Measurements from ENCODE around the gene TMEM74B.

TMEM74B gene

DNA sequence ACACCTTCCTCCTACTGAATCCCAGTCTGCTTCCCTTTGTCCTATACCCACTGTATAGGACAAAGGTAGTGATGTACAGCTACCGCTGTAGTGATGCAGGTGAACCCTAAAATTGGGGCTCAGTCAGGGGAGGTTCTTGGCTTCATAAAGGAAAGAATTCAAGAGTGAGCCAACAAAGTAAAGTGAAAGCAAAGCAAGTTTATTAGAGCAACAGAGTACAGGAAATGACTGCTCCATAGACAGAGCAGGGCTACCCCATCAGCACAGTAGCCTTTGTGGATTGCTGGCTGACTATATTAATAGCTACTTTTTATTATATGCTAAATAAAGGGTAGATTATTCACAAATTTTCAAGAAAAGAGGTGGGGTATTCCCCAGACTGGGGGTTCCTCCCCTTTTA, 15.2 kb upstream of the TMEM74B start:
- H3K27ac ChIP-seq, result no peak overlapping the region
- TF ChIP-seq ZFX (IDR thresholded peaks at IDR 0.05), result no peak
- TF ChIP-seq, protein P1, sequence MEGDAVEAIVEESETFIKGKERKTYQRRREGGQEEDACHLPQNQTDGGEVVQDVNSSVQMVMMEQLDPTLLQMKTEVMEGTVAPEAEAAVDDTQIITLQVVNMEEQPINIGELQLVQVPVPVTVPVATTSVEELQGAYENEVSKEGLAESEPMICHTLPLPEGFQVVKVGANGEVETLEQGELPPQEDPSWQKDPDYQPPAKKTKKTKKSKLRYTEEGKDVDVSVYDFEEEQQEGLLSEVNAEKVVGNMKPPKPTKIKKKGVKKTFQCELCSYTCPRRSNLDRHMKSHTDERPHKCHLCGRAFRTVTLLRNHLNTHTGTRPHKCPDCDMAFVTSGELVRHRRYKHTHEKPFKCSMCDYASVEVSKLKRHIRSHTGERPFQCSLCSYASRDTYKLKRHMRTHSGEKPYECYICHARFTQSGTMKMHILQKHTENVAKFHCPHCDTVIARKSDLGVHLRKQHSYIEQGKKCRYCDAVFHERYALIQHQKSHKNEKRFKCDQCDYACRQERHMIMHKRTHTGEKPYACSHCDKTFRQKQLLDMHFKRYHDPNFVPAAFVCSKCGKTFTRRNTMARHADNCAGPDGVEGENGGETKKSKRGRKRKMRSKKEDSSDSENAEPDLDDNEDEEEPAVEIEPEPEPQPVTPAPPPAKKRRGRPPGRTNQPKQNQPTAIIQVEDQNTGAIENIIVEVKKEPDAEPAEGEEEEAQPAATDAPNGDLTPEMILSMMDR (conservative IDR thresholded peaks at IDR 0.05), result no peak

DNA sequence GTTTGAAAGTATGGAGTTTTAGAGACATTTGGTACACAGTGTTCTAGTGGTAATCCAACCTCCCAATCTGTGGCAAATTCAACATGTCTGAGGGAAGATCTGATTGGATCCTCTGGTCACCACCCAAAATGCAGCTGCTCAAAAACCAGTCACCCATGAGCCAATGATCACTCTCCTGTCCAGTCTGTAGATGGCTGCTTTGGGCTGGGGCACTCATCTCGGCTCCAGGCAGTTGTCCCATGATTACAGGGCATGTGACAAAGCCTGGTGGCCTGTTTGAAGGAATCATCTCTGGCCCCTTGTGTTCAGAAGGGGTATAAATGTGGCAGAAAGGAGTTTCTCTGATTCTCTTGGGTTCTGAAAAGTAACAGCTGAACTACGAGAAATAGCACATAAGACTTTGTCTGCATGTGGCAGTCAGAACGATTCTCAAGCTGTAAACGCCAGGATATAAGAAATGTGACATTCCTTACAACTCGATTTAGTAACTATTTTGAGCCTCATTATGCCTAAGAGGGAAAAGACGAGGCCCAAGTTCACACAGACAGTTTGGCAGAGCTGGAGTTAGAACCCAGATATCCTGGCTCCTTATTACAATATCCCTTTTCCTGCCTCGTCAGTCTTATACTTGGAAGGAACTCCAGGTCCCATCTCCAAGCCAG, 14.6 kb upstream of the TMEM74B start:
- TF ChIP-seq ZFX (IDR thresholded peaks at IDR 0.05), result no peak
- TF ChIP-seq, protein P1 (conservative IDR thresholded peaks at IDR 0.05), result no peak
- no peak overlapping the region for H3K27ac ChIP-seq

DNA sequence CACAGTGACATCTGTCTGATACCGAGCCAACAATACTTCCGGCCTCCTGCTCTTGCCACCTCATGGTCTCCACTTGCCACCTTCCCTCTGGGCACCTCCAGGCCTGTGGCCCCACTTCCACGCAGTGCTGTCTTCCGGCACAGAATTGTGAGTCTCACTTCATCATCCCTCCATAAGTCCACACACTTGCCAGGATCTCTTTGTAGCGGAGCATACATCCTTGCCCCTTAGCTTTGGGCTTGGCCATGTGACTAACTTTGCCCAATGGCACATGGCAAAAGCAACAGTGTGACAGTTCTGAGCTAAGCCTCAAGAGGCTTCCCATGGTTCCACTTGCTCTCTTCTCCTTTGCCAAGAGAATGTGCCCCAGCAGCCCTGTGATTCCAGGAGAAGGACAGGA, 14.0 kb upstream of the TMEM74B start:
- TF ChIP-seq ZFX (IDR thresholded peaks at IDR 0.05), result no peak
- TF ChIP-seq, protein P1 (conservative IDR thresholded peaks at IDR 0.05), result no peak
- H3K27ac ChIP-seq, result no peak overlapping the region

DNA sequence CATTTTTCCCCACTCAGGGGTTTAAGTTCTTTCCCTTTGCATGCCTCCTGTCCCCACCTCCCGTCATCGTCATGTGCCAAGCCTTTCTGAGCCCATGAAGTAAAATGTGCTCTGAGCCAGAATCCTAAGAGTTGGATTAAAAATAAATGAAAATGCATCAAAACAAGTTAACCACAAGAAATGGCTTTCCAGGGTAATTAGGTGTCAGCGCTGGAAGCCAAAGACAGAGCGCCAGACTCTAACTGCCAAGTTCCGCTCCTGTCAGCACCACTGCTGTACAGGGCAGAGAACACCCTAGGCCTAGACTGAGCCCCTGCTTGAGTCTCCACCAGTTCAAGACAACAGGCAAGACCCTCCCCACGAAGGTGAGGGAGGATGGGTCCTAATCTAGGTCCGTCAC, 13.0 kb upstream of the TMEM74B start:
- no peak overlapping the region for H3K27ac ChIP-seq
- TF ChIP-seq ZFX (IDR thresholded peaks at IDR 0.05), result no peak
- TF ChIP-seq, protein P1 (conservative IDR thresholded peaks at IDR 0.05), result no peak

DNA sequence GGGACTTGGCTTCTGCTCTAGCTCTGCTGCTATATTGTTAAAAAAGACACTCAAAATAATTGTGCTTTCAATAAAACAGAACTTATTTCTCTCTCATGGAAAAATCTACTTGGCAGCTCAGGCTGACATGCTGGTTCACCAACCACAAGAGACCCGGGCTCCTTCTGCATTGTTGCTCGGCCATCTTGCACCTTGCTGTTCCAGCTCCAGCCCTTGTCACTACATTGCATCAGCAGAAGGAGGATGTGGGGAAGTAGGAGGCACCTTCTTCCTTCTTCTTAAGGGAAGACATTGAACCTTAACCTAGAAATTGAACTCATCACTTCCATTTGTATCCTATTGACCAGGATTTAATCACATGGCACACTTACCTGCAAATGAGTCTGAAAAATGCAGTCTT, 11.9 kb upstream of the TMEM74B start:
- no peak overlapping the region for H3K27ac ChIP-seq
- TF ChIP-seq ZFX (IDR thresholded peaks at IDR 0.05), result no peak
- TF ChIP-seq, protein P1 (conservative IDR thresholded peaks at IDR 0.05), result no peak

DNA sequence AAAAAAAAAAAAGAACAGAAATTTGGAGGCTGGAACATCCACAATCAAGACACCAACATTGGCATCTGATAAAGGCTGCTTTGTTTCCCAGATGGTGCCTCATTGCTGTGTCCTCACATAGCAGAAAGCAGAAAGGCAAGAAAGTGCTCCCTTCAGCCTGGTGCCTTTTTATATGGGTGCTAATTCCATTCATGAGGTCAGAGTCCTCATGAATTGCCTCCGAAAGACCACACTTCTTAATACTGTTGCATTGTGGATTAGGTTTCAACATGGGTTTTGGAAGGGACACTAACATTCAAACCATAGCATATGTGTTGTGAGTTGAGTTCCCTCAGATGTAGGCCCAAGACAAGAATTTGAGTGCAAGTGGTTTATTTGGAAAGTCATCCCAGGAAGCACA, 10.4 kb upstream of the TMEM74B start:
- TF ChIP-seq, protein P1 (conservative IDR thresholded peaks at IDR 0.05), result no peak
- TF ChIP-seq ZFX (IDR thresholded peaks at IDR 0.05), result no peak
- H3K27ac ChIP-seq, result no peak overlapping the region

DNA sequence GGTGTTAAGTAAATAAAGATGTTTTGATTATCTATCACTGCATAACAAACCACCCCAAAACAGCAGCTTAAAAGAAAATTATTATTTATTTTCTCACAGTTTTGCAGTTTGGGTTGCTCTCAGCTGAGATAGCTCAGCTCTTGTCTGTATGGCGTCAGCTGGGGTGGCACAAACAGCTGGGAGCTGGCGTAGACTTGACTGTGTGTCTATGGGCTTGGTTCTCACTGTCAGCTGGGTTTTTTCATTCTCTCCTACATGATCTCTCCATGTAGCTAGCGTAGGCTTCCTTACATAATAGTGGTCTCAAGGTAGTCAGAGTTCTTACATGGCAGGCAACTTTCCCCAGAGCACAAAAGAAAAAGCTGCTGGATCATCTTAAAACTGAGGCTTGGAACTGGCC, 6.5 kb upstream of the TMEM74B start:
- H3K27ac ChIP-seq, result no peak overlapping the region
- TF ChIP-seq ZFX (IDR thresholded peaks at IDR 0.05), result no peak
- TF ChIP-seq, protein P1 (conservative IDR thresholded peaks at IDR 0.05), result no peak
